Endothelial cell of umbilical vein (primary cell): Measurements from ENCODE around the gene HDAC8. TPM values are rescaled to one million over a fixed set of nuclear protein-coding genes. Genes with fewer than 3 reads are reported as not detected.

Experiments used
- BruUV-seq: library from RNA; stranded (reverse); fragments of 400-500 nt; replicated peaks from 2 replicates; lab custom pipeline; 2021; lab: Mats Ljungman, UMichigan
- CTCF ChIA-PET: fragments of 300-600, 350-600 bp; sonication (Branson Sonifier 250); formaldehyde crosslinking; loops from one replicate; lab custom pipeline; 2021; ENCODE audit warnings: antibody characterized with exemption, inconsistent platforms; lab: Charles Lee
- POLR2A ChIA-PET: fragments of 300-600, 350-600 bp; sonication (Branson Sonifier 250); formaldehyde crosslinking; loops from one replicate; lab custom pipeline; 2021; ENCODE audit warnings: antibody characterized with exemption, inconsistent platforms; lab: Charles Lee
- DNase-seq: peaks from one replicate; pipeline ENCODE4 v3.0.0-alpha.2; 2011; ENCODE audit warnings: low read depth, low spot score
- FAIRE-seq: peaks from 2 replicates; lab custom pipeline; 2011; peaks lifted over from hg19 to GRCh38; lab: Jason Lieb, UNC
- H2AFZ ChIP-seq: 2 replicates; pipeline ENCODE4 v1.6.0; 2012; ENCODE audit warnings: low read depth, low read length, control low read depth, inconsistent platforms
- H3K27ac ChIP-seq: 2 replicates; pipeline ENCODE4 v1.5.1; 2011; ENCODE audit warnings: low read depth, mild to moderate bottlenecking, control low read depth, low read length, moderate library complexity; ENCODE audit not compliant: insufficient read depth
- H3K27me3 ChIP-seq, 2 experiments: 2 replicates each; pipeline versions ENCODE4 v1.6.0 to v1.6.1; 2011; ENCODE audit warnings: low read length in 2 of 2, mixed read lengths in 1 of 2; ENCODE audit not compliant: control insufficient read depth in 2 of 2, insufficient read depth in 2 of 2
- H3K36me3 ChIP-seq, 2 experiments: 2 replicates in 1 of 2; 3 replicates in 1 of 2; pipeline ENCODE4 v1.5.1; 2011; ENCODE audit warnings: low read length in 2 of 2, mild to moderate bottlenecking in 1 of 2, moderate library complexity in 1 of 2; ENCODE audit not compliant: control insufficient read depth in 2 of 2, insufficient read depth in 2 of 2; ENCODE audit errors: extremely low read depth in 1 of 2
- H3K4me1 ChIP-seq: 3 replicates; pipeline ENCODE4 v1.5.1; 2011; ENCODE audit warnings: mild to moderate bottlenecking, low read length; ENCODE audit not compliant: control insufficient read depth, insufficient read depth; ENCODE audit errors: extremely low read depth
- H3K4me2 ChIP-seq: 2 replicates; pipeline ENCODE4 v1.6.1; 2011; ENCODE audit warnings: low read length, control low read depth, mixed read lengths; ENCODE audit not compliant: insufficient read depth
- H3K4me3 ChIP-seq, 3 experiments: fragments of 200-600 bp in 1 of 3; sonication (generic), shearing (Covaris generic) in 1 of 3; replicated peaks in 1 of 3; 2 replicates each; pipeline ENCODE4 v1.5.1; 2011 to 2016; ENCODE audit warnings: control low read depth in 3 of 3, low read length in 3 of 3, mild to moderate bottlenecking in 2 of 3, inconsistent platforms in 1 of 3, low read depth in 1 of 3, moderate library complexity in 1 of 3; ENCODE audit not compliant: insufficient read depth in 1 of 3
- H3K79me2 ChIP-seq: 2 replicates; pipeline ENCODE4 v1.6.0; 2012; ENCODE audit warnings: low read length, inconsistent platforms; ENCODE audit not compliant: control insufficient read depth, insufficient read depth
- H3K9ac ChIP-seq: replicated peaks from 2 replicates; pipeline ENCODE3; 2011; ENCODE audit warnings: low read length, control low read depth; ENCODE audit not compliant: insufficient read depth; ENCODE audit errors: extremely low read depth
- H3K9me1 ChIP-seq: replicated peaks from 3 replicates; pipeline ENCODE4 v1.6.0; 2011; ENCODE audit warnings: mild to moderate bottlenecking, low read length; ENCODE audit not compliant: control insufficient read depth, insufficient read depth; ENCODE audit errors: extremely low read depth
- H3K9me3 ChIP-seq: replicated peaks from 2 replicates; pipeline ENCODE4 v1.5.1; 2012; ENCODE audit warnings: low read length, inconsistent platforms; ENCODE audit not compliant: control insufficient read depth, insufficient read depth
- H4K20me1 ChIP-seq: replicated peaks from 2 replicates; pipeline ENCODE3; 2011; ENCODE audit warnings: mild to moderate bottlenecking, low read length; ENCODE audit not compliant: control insufficient read depth, insufficient read depth; ENCODE audit errors: extremely low read depth
- CTCF ChIP-seq, 2 donors: IDR thresholded peaks; 1 replicate in 1 of 2; 2 replicates in 1 of 2; pipeline ENCODE4 v1.5.1; 2011; ENCODE audit warnings: low read length in 2 of 2, mild to moderate bottlenecking in 2 of 2, moderate library complexity in 2 of 2, control low read depth in 1 of 2, inconsistent platforms in 1 of 2, low read depth in 1 of 2; ENCODE audit not compliant: insufficient read depth in 1 of 2; ENCODE audit errors: extremely low read depth in 1 of 2
- EZH2 ChIP-seq: IDR thresholded peaks from 2 replicates; pipeline ENCODE4 v1.6.1; 2012; ENCODE audit warnings: borderline replicate concordance, low read depth, mild to moderate bottlenecking, moderate library complexity, low read length, inconsistent platforms; ENCODE audit not compliant: severe bottlenecking
- FOS ChIP-seq: IDR thresholded peaks from 2 replicates; pipeline ENCODE4 v1.6.1; 2011; ENCODE audit warnings: mild to moderate bottlenecking, low read length, moderate library complexity, borderline replicate concordance; ENCODE audit not compliant: insufficient read depth
- GATA2 ChIP-seq: IDR thresholded peaks from 2 replicates; pipeline ENCODE4 v1.7.0; 2011; ENCODE audit warnings: low read depth, mild to moderate bottlenecking, moderate library complexity, mixed read lengths, low read length; ENCODE audit not compliant: insufficient read length, insufficient read depth
- JUN ChIP-seq: IDR thresholded peaks from 2 replicates; pipeline ENCODE4 v1.6.1; 2011; ENCODE audit warnings: borderline replicate concordance, low read depth; ENCODE audit not compliant: insufficient read length, insufficient read depth
- MAX ChIP-seq: IDR thresholded peaks from 2 replicates; pipeline ENCODE4 v1.6.1; 2011; ENCODE audit not compliant: insufficient read depth, insufficient read length
- MYC ChIP-seq: IDR thresholded peaks from one replicate; pipeline ENCODE4 v1.6.1; 2011; ENCODE audit warnings: mild to moderate bottlenecking, low read depth, low read length
- POLR2A ChIP-seq: IDR thresholded peaks from 2 replicates; pipeline ENCODE4 v1.6.1; 2012; ENCODE audit warnings: low read depth, mild to moderate bottlenecking, control low read depth, low read length
- POLR2AphosphoS5 ChIP-seq: IDR thresholded peaks from 2 replicates; pipeline ENCODE4 v1.6.1; 2012; ENCODE audit warnings: low read depth, mild to moderate bottlenecking, control low read depth, low read length, moderate library complexity; ENCODE audit not compliant: insufficient read depth
- dilution Hi-C: fragments of 300-500 bp; cut with MboI; formaldehyde crosslinking; loops from one replicate; pipeline ENCODE4 v1.15.0; 2019; ENCODE audit warnings: low sequenced_read_pairs; ENCODE audit not compliant: extremely low pct_ligation_motif_present
- intact Hi-C: fragments of 100-400 bp; cut with micrococcal nuclease; formaldehyde crosslinking; loops from one replicate; pipeline ENCODE4 v1.10.0; 2022
- polyA plus RNA-seq, 4 experiments: library from polyadenylated mRNA; depleted of rRNA in 3 of 4; stranded (reverse) in 3 of 4; unstranded in 1 of 4; fragments of >200 nt; gene quantifications; 2 replicates each; pipeline versions ENCODE4 v1.2.1 to v1.2.3, GENCODE V29; 2011 to 2012; ENCODE audit warnings: missing spikeins in 1 of 4
- total RNA-seq: library from RNA; stranded (reverse); gene quantifications from 2 replicates; pipeline ENCODE4 v1.2.3, GENCODE V29; 2021

The HDAC8 gene
- total and polyA plus RNA-seq, 2 donors (not counting 3 experiments of a cell fraction or from before 2014, with no cell fraction given), result 17.6 to 37.2 TPM

DNA sequence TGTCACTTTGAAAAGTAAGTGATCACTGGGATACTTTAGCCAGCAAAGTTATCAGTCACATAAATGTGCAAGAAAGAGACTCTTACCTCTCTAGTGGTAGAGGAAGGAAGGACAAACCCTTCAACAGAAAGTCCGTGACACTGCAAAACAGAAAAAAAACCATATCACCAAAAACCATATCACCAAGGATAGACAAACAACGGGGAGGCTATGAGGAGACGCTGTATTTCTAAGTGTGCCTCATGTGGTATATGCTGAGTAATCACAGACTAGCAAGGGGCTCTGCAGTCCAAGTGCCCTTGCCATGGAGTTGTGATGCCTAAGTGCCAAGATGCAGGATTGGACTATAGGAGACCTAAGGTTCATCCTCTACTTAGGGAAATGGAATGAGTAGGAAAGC, 11.5 kb upstream of the HDAC8 start:
- FAIRE-seq (no peak), DNase-seq (no peak)
- Histone ChIP-seq H3K9ac (no peak overlapping the region), H3K9me1 (no peaks in the 10 kb centered on the region), H3K27me3 (no peaks in the 10 kb centered on the region), H3K79me2 (no peaks in the 10 kb centered on the region), H3K36me3 (no peaks in the 10 kb centered on the region), H3K4me1 (no peaks in the 10 kb centered on the region), H3K27ac (no peak overlapping the region), H3K4me3 (no peak overlapping the region), H4K20me1 (no peaks in the 10 kb centered on the region), H3K9me3 (no peaks in the 10 kb centered on the region), H2AFZ (no peak overlapping the region), H3K4me2 (no peak overlapping the region)
- no TSS peak for BruUV-seq
- TF ChIP-seq MAX, result no peak
- no peak for TF ChIP-seq GATA2
- no peak for TF ChIP-seq POLR2A
- no peak for TF ChIP-seq CTCF (IDR thresholded peaks at IDR 0.05; ENCODE audit: extremely low read depth in 1 of 2, insufficient read depth in 1 of 2, low read depth in 1 of 2, low read length in 2 of 2)
- no peak for TF ChIP-seq POLR2AphosphoS5
- TF ChIP-seq MYC, result no peak
- TF ChIP-seq FOS, result no peak
- TF ChIP-seq JUN, result no peak
- TF ChIP-seq EZH2, result no peak
- ChIA-PET POLR2A (no interaction called here), CTCF (no interaction called here)
- intact Hi-C loops (no loop called here), dilution Hi-C loops (no loop called here)
